Activated naive CD8-positive, alpha-beta T cell (primary cell): ENCODE results near the gene MCOLN1.

ENCODE experiments used
- H3K27ac Mint-ChIP-seq: one replicate; pipeline ENCODE4 v1.8.0; 2021; ENCODE audit warnings: mixed read lengths
- H3K27me3 Mint-ChIP-seq: one replicate; pipeline ENCODE4 v1.8.0; 2021; ENCODE audit warnings: mixed read lengths
- H3K36me3 Mint-ChIP-seq: one replicate; pipeline ENCODE4 v1.8.0; 2021; ENCODE audit warnings: mixed read lengths
- H3K4me1 Mint-ChIP-seq: one replicate; pipeline ENCODE4 v1.8.0; 2021; ENCODE audit warnings: low read depth, mixed read lengths
- H3K4me3 Mint-ChIP-seq: one replicate; pipeline ENCODE4 v1.8.0; 2021; ENCODE audit warnings: mild to moderate bottlenecking, mixed read lengths
- H3K9me3 Mint-ChIP-seq: one replicate; pipeline ENCODE4 v1.8.0; 2021; ENCODE audit warnings: low read depth, mixed read lengths

The MCOLN1 gene

GRCh38 chr19:7489609-7490044 lies 32.8 kb upstream of the MCOLN1 start:
- peak overlapping the region; percentile 91 for H3K4me3 Mint-ChIP-seq
- H3K9me3 Mint-ChIP-seq = no peaks in the 10 kb centered on the region
- H3K27me3 Mint-ChIP-seq = no peaks in the 10 kb centered on the region
- H3K4me1 Mint-ChIP-seq = peaks cover 17% of the 10 kb centered on the region
- H3K36me3 Mint-ChIP-seq = no peaks in the 10 kb centered on the region
- H3K27ac Mint-ChIP-seq = peak overlapping the region; percentile 92

GRCh38 chr19:7492142-7492541 lies 30.3 kb upstream of the MCOLN1 start:
- Mint-ChIP-seq H3K27ac (no peak overlapping the region), H3K4me3 (no peak overlapping the region), H3K9me3 (no peaks in the 10 kb centered on the region), H3K4me1 (peaks cover 17% of the 10 kb centered on the region), H3K36me3 (no peaks in the 10 kb centered on the region), H3K27me3 (peaks cover 3% of the 10 kb centered on the region)

- Mint-ChIP-seq H3K27me3 (peaks cover 6% of the 10 kb centered on the region), H3K27ac (no peak overlapping the region), H3K4me3 (no peak overlapping the region), H3K4me1 (peaks cover 17% of the 10 kb centered on the region), H3K36me3 (no peaks in the 10 kb centered on the region), H3K9me3 (no peaks in the 10 kb centered on the region)
Measured at GRCh38 chr19:7492558-7492957, 29.9 kb upstream of the MCOLN1 start.

- H3K4me1 Mint-ChIP-seq = peaks cover 11% of the 10 kb centered on the region
- peaks cover 11% of the 10 kb centered on the region for H3K27me3 Mint-ChIP-seq
- H3K36me3 Mint-ChIP-seq = no peaks in the 10 kb centered on the region
- no peak overlapping the region for H3K4me3 Mint-ChIP-seq
- no peak overlapping the region for H3K27ac Mint-ChIP-seq
- no peaks in the 10 kb centered on the region for H3K9me3 Mint-ChIP-seq
Measured at GRCh38 chr19:7494416-7495098, 27.9 kb upstream of the MCOLN1 start.

GRCh38 chr19:7497292-7497691 lies 25.1 kb upstream of the MCOLN1 start:
- H3K27me3 Mint-ChIP-seq = peaks cover 13% of the 10 kb centered on the region
- no peak overlapping the region for H3K4me3 Mint-ChIP-seq
- H3K36me3 Mint-ChIP-seq = no peaks in the 10 kb centered on the region
- no peaks in the 10 kb centered on the region for H3K9me3 Mint-ChIP-seq
- peaks cover 4% of the 10 kb centered on the region for H3K4me1 Mint-ChIP-seq
- no peak overlapping the region for H3K27ac Mint-ChIP-seq

GRCh38 chr19:7500811-7501450 lies 21.5 kb upstream of the MCOLN1 start:
- H3K9me3 Mint-ChIP-seq = no peaks in the 10 kb centered on the region
- H3K4me3 Mint-ChIP-seq = peak overlapping the region; percentile 59
- no peak overlapping the region for H3K27ac Mint-ChIP-seq
- peaks cover 21% of the 10 kb centered on the region for H3K27me3 Mint-ChIP-seq
- H3K36me3 Mint-ChIP-seq = no peaks in the 10 kb centered on the region
- peaks cover 6% of the 10 kb centered on the region for H3K4me1 Mint-ChIP-seq

GRCh38 chr19:7502552-7502951 lies 19.9 kb upstream of the MCOLN1 start:
- H3K27me3 Mint-ChIP-seq = peaks cover 17% of the 10 kb centered on the region
- H3K9me3 Mint-ChIP-seq = no peaks in the 10 kb centered on the region
- H3K36me3 Mint-ChIP-seq = no peaks in the 10 kb centered on the region
- no peak overlapping the region for H3K4me3 Mint-ChIP-seq
- H3K4me1 Mint-ChIP-seq = peaks cover 10% of the 10 kb centered on the region
- H3K27ac Mint-ChIP-seq = no peak overlapping the region

GRCh38 chr19:7504684-7505083 lies 17.7 kb upstream of the MCOLN1 start:
- H3K9me3 Mint-ChIP-seq = no peaks in the 10 kb centered on the region
- no peak overlapping the region for H3K27ac Mint-ChIP-seq
- H3K4me1 Mint-ChIP-seq = peaks cover 10% of the 10 kb centered on the region
- no peak overlapping the region for H3K4me3 Mint-ChIP-seq
- no peaks in the 10 kb centered on the region for H3K36me3 Mint-ChIP-seq
- H3K27me3 Mint-ChIP-seq = peaks cover 12% of the 10 kb centered on the region

GRCh38 chr19:7505288-7505681 lies 17.1 kb upstream of the MCOLN1 start:
- H3K27ac Mint-ChIP-seq = no peak overlapping the region
- no peaks in the 10 kb centered on the region for H3K36me3 Mint-ChIP-seq
- H3K27me3 Mint-ChIP-seq = peaks cover 12% of the 10 kb centered on the region
- peaks cover 10% of the 10 kb centered on the region for H3K4me1 Mint-ChIP-seq
- peak overlapping the region; percentile 40 for H3K4me3 Mint-ChIP-seq
- H3K9me3 Mint-ChIP-seq = no peaks in the 10 kb centered on the region

- H3K27ac Mint-ChIP-seq = no peak overlapping the region
- H3K27me3 Mint-ChIP-seq = peaks cover 12% of the 10 kb centered on the region
- H3K4me1 Mint-ChIP-seq = peaks cover 10% of the 10 kb centered on the region
- no peaks in the 10 kb centered on the region for H3K9me3 Mint-ChIP-seq
- peak overlapping the region; percentile 40 for H3K4me3 Mint-ChIP-seq
- H3K36me3 Mint-ChIP-seq = no peaks in the 10 kb centered on the region
Measured at GRCh38 chr19:7505682-7506384, 16.6 kb upstream of the MCOLN1 start.

- Mint-ChIP-seq H3K27me3 (peaks cover 10% of the 10 kb centered on the region), H3K27ac (no peak overlapping the region), H3K9me3 (no peaks in the 10 kb centered on the region), H3K36me3 (no peaks in the 10 kb centered on the region), H3K4me3 (no peak overlapping the region), H3K4me1 (peaks cover 10% of the 10 kb centered on the region)
Measured at GRCh38 chr19:7506385-7507328, 15.8 kb upstream of the MCOLN1 start.

- Mint-ChIP-seq H3K36me3 (no peaks in the 10 kb centered on the region), H3K27me3 (peaks cover 7% of the 10 kb centered on the region), H3K27ac (no peak overlapping the region), H3K9me3 (no peaks in the 10 kb centered on the region), H3K4me3 (no peak overlapping the region), H3K4me1 (peaks cover 10% of the 10 kb centered on the region)
Measured at GRCh38 chr19:7507884-7508283, 14.5 kb upstream of the MCOLN1 start.

GRCh38 chr19:7509625-7510024 lies 12.8 kb upstream of the MCOLN1 start:
- H3K36me3 Mint-ChIP-seq = no peaks in the 10 kb centered on the region
- peaks cover 4% of the 10 kb centered on the region for H3K27me3 Mint-ChIP-seq
- no peaks in the 10 kb centered on the region for H3K9me3 Mint-ChIP-seq
- H3K27ac Mint-ChIP-seq = no peak overlapping the region
- H3K4me1 Mint-ChIP-seq = peaks cover 10% of the 10 kb centered on the region
- no peak overlapping the region for H3K4me3 Mint-ChIP-seq

GRCh38 chr19:7512400-7512851 lies 10.0 kb upstream of the MCOLN1 start:
- peaks cover 12% of the 10 kb centered on the region for H3K4me1 Mint-ChIP-seq
- H3K27ac Mint-ChIP-seq = no peak overlapping the region
- H3K36me3 Mint-ChIP-seq = no peaks in the 10 kb centered on the region
- peaks cover 1% of the 10 kb centered on the region for H3K27me3 Mint-ChIP-seq
- no peak overlapping the region for H3K4me3 Mint-ChIP-seq
- no peaks in the 10 kb centered on the region for H3K9me3 Mint-ChIP-seq
